Endothelial cell of umbilical vein (primary cell): Measurements from ENCODE around the gene AMER2. TPM values are rescaled to one million over a fixed set of nuclear protein-coding genes. Genes with fewer than 3 reads are reported as not detected.

Source experiments
- BruUV-seq: library from RNA; stranded (reverse); fragments of 400-500 nt; replicated peaks from 2 replicates; lab custom pipeline; 2021; lab: Mats Ljungman, UMichigan
- CTCF ChIA-PET: fragments of 300-600, 350-600 bp; sonication (Branson Sonifier 250); formaldehyde crosslinking; loops from one replicate; lab custom pipeline; 2021; ENCODE audit warnings: antibody characterized with exemption, inconsistent platforms; lab: Charles Lee
- POLR2A ChIA-PET: fragments of 300-600, 350-600 bp; sonication (Branson Sonifier 250); formaldehyde crosslinking; loops from one replicate; lab custom pipeline; 2021; ENCODE audit warnings: antibody characterized with exemption, inconsistent platforms; lab: Charles Lee
- DNase-seq: peaks from one replicate; pipeline ENCODE4 v3.0.0-alpha.2; 2011; ENCODE audit warnings: low read depth, low spot score
- FAIRE-seq: peaks from 2 replicates; lab custom pipeline; 2011; peaks lifted over from hg19 to GRCh38; lab: Jason Lieb, UNC
- H2AFZ ChIP-seq: 2 replicates; pipeline ENCODE4 v1.6.0; 2012; ENCODE audit warnings: low read depth, low read length, control low read depth, inconsistent platforms
- H3K27ac ChIP-seq: 2 replicates; pipeline ENCODE4 v1.5.1; 2011; ENCODE audit warnings: low read depth, mild to moderate bottlenecking, control low read depth, low read length, moderate library complexity; ENCODE audit not compliant: insufficient read depth
- H3K27me3 ChIP-seq, 2 experiments: 2 replicates each; pipeline versions ENCODE4 v1.6.0 to v1.6.1; 2011; ENCODE audit warnings: low read length in 2 of 2, mixed read lengths in 1 of 2; ENCODE audit not compliant: control insufficient read depth in 2 of 2, insufficient read depth in 2 of 2
- H3K36me3 ChIP-seq, 2 experiments: 2 replicates in 1 of 2; 3 replicates in 1 of 2; pipeline ENCODE4 v1.5.1; 2011; ENCODE audit warnings: low read length in 2 of 2, mild to moderate bottlenecking in 1 of 2, moderate library complexity in 1 of 2; ENCODE audit not compliant: control insufficient read depth in 2 of 2, insufficient read depth in 2 of 2; ENCODE audit errors: extremely low read depth in 1 of 2
- H3K4me1 ChIP-seq: 3 replicates; pipeline ENCODE4 v1.5.1; 2011; ENCODE audit warnings: mild to moderate bottlenecking, low read length; ENCODE audit not compliant: control insufficient read depth, insufficient read depth; ENCODE audit errors: extremely low read depth
- H3K4me2 ChIP-seq: 2 replicates; pipeline ENCODE4 v1.6.1; 2011; ENCODE audit warnings: low read length, control low read depth, mixed read lengths; ENCODE audit not compliant: insufficient read depth
- H3K4me3 ChIP-seq, 3 experiments: fragments of 200-600 bp in 1 of 3; sonication (generic), shearing (Covaris generic) in 1 of 3; replicated peaks in 1 of 3; 2 replicates each; pipeline ENCODE4 v1.5.1; 2011 to 2016; ENCODE audit warnings: control low read depth in 3 of 3, low read length in 3 of 3, mild to moderate bottlenecking in 2 of 3, inconsistent platforms in 1 of 3, low read depth in 1 of 3, moderate library complexity in 1 of 3; ENCODE audit not compliant: insufficient read depth in 1 of 3
- H3K79me2 ChIP-seq: 2 replicates; pipeline ENCODE4 v1.6.0; 2012; ENCODE audit warnings: low read length, inconsistent platforms; ENCODE audit not compliant: control insufficient read depth, insufficient read depth
- H3K9ac ChIP-seq: replicated peaks from 2 replicates; pipeline ENCODE3; 2011; ENCODE audit warnings: low read length, control low read depth; ENCODE audit not compliant: insufficient read depth; ENCODE audit errors: extremely low read depth
- H3K9me1 ChIP-seq: replicated peaks from 3 replicates; pipeline ENCODE4 v1.6.0; 2011; ENCODE audit warnings: mild to moderate bottlenecking, low read length; ENCODE audit not compliant: control insufficient read depth, insufficient read depth; ENCODE audit errors: extremely low read depth
- H3K9me3 ChIP-seq: replicated peaks from 2 replicates; pipeline ENCODE4 v1.5.1; 2012; ENCODE audit warnings: low read length, inconsistent platforms; ENCODE audit not compliant: control insufficient read depth, insufficient read depth
- H4K20me1 ChIP-seq: replicated peaks from 2 replicates; pipeline ENCODE3; 2011; ENCODE audit warnings: mild to moderate bottlenecking, low read length; ENCODE audit not compliant: control insufficient read depth, insufficient read depth; ENCODE audit errors: extremely low read depth
- EZH2 ChIP-seq: IDR thresholded peaks from 2 replicates; pipeline ENCODE4 v1.6.1; 2012; ENCODE audit warnings: borderline replicate concordance, low read depth, mild to moderate bottlenecking, moderate library complexity, low read length, inconsistent platforms; ENCODE audit not compliant: severe bottlenecking
- FOS ChIP-seq: IDR thresholded peaks from 2 replicates; pipeline ENCODE4 v1.6.1; 2011; ENCODE audit warnings: mild to moderate bottlenecking, low read length, moderate library complexity, borderline replicate concordance; ENCODE audit not compliant: insufficient read depth
- GATA2 ChIP-seq: IDR thresholded peaks from 2 replicates; pipeline ENCODE4 v1.7.0; 2011; ENCODE audit warnings: low read depth, mild to moderate bottlenecking, moderate library complexity, mixed read lengths, low read length; ENCODE audit not compliant: insufficient read length, insufficient read depth
- JUN ChIP-seq: IDR thresholded peaks from 2 replicates; pipeline ENCODE4 v1.6.1; 2011; ENCODE audit warnings: borderline replicate concordance, low read depth; ENCODE audit not compliant: insufficient read length, insufficient read depth
- MYC ChIP-seq: IDR thresholded peaks from one replicate; pipeline ENCODE4 v1.6.1; 2011; ENCODE audit warnings: mild to moderate bottlenecking, low read depth, low read length
- POLR2A ChIP-seq: IDR thresholded peaks from 2 replicates; pipeline ENCODE4 v1.6.1; 2012; ENCODE audit warnings: low read depth, mild to moderate bottlenecking, control low read depth, low read length
- POLR2AphosphoS5 ChIP-seq: IDR thresholded peaks from 2 replicates; pipeline ENCODE4 v1.6.1; 2012; ENCODE audit warnings: low read depth, mild to moderate bottlenecking, control low read depth, low read length, moderate library complexity; ENCODE audit not compliant: insufficient read depth
- dilution Hi-C: fragments of 300-500 bp; cut with MboI; formaldehyde crosslinking; loops from one replicate; pipeline ENCODE4 v1.15.0; 2019; ENCODE audit warnings: low sequenced_read_pairs; ENCODE audit not compliant: extremely low pct_ligation_motif_present
- intact Hi-C: fragments of 100-400 bp; cut with micrococcal nuclease; formaldehyde crosslinking; loops from one replicate; pipeline ENCODE4 v1.10.0; 2022
- polyA plus RNA-seq, 4 experiments: library from polyadenylated mRNA; depleted of rRNA in 3 of 4; stranded (reverse) in 3 of 4; unstranded in 1 of 4; fragments of >200 nt; gene quantifications; 2 replicates each; pipeline versions ENCODE4 v1.2.1 to v1.2.3, GENCODE V29; 2011 to 2012; ENCODE audit warnings: missing spikeins in 1 of 4
- total RNA-seq: library from RNA; stranded (reverse); gene quantifications from 2 replicates; pipeline ENCODE4 v1.2.3, GENCODE V29; 2021
- TF ChIP-seq, protein P1 (sequence below): IDR thresholded peaks from 2 replicates; pipeline ENCODE4 v1.6.1; 2011; ENCODE audit not compliant: insufficient read depth, insufficient read length
- TF ChIP-seq, protein P2 (sequence below), 2 donors: IDR thresholded peaks; 1 replicate in 1 of 2; 2 replicates in 1 of 2; pipeline ENCODE4 v1.5.1; 2011; ENCODE audit warnings: low read length in 2 of 2, mild to moderate bottlenecking in 2 of 2, moderate library complexity in 2 of 2, control low read depth in 1 of 2, inconsistent platforms in 1 of 2, low read depth in 1 of 2; ENCODE audit not compliant: insufficient read depth in 1 of 2; ENCODE audit errors: extremely low read depth in 1 of 2

The AMER2 gene
- total and polyA plus RNA-seq, 2 donors (not counting 3 experiments of a cell fraction or from before 2014, with no cell fraction given) = not detected

DNA sequence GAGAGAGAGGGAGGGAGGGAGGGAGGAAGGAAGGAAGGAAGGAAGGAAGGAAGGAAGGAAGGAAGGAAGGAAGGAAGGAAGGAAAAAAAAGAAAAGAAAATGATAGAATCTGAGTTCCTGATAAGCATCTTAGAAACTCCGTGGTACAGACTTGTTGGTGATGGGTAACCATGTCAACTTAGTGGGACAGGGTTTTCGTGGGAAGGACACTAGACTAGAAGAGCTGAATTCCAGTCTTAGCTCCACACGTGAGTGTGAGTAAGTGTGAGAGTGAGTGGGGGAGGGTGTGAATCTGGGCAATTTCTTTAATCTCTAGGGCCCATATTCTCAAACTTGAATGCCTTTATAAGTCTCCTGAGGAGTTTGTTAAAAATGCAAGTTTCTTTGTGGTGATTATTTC, 41.1 kb downstream of the AMER2 start:
- no peaks in the 10 kb centered on the region for H4K20me1 ChIP-seq
- H3K9me3 ChIP-seq = no peaks in the 10 kb centered on the region
- ChIA-PET CTCF (interaction anchor here (1.0 to 1.3 kb wide), 2 partner anchors 14 to 17 kb away, joined by 3 to 4 read pairs; no protein-coding TSS in a partner anchor), POLR2A (no interaction called here)
- intact Hi-C loops (no loop called here), dilution Hi-C loops (no loop called here)
- H3K36me3 ChIP-seq = no peaks in the 10 kb centered on the region
- no TSS peak for BruUV-seq
- TF ChIP-seq POLR2AphosphoS5 = no peak
- no peak for TF ChIP-seq EZH2
- no peak for TF ChIP-seq JUN
- no peak for TF ChIP-seq FOS
- TF ChIP-seq, protein P1, sequence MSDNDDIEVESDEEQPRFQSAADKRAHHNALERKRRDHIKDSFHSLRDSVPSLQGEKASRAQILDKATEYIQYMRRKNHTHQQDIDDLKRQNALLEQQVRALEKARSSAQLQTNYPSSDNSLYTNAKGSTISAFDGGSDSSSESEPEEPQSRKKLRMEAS = no peak
- TF ChIP-seq, protein P2, sequence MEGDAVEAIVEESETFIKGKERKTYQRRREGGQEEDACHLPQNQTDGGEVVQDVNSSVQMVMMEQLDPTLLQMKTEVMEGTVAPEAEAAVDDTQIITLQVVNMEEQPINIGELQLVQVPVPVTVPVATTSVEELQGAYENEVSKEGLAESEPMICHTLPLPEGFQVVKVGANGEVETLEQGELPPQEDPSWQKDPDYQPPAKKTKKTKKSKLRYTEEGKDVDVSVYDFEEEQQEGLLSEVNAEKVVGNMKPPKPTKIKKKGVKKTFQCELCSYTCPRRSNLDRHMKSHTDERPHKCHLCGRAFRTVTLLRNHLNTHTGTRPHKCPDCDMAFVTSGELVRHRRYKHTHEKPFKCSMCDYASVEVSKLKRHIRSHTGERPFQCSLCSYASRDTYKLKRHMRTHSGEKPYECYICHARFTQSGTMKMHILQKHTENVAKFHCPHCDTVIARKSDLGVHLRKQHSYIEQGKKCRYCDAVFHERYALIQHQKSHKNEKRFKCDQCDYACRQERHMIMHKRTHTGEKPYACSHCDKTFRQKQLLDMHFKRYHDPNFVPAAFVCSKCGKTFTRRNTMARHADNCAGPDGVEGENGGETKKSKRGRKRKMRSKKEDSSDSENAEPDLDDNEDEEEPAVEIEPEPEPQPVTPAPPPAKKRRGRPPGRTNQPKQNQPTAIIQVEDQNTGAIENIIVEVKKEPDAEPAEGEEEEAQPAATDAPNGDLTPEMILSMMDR (IDR thresholded peaks at IDR 0.05; ENCODE audit: extremely low read depth in 1 of 2, insufficient read depth in 1 of 2, low read depth in 1 of 2, low read length in 2 of 2) = no peak
- TF ChIP-seq GATA2 = no peak
- no peak for TF ChIP-seq MYC
- TF ChIP-seq POLR2A = no peak
- H3K4me3 ChIP-seq = no peak overlapping the region
- FAIRE-seq (no peak), DNase-seq (no peak)
- H3K27me3 ChIP-seq = peaks cover 0 to 2% of the 10 kb centered on the region in 2 experiments
- H3K4me2 ChIP-seq = no peak overlapping the region
- no peaks in the 10 kb centered on the region for H3K9me1 ChIP-seq
- no peak overlapping the region for H3K27ac ChIP-seq
- H3K79me2 ChIP-seq = no peaks in the 10 kb centered on the region
- no peak overlapping the region for H2AFZ ChIP-seq
- H3K9ac ChIP-seq = no peak overlapping the region
- H3K4me1 ChIP-seq = no peaks in the 10 kb centered on the region
